ENCODE results near the gene PSAPL1.

DNA sequence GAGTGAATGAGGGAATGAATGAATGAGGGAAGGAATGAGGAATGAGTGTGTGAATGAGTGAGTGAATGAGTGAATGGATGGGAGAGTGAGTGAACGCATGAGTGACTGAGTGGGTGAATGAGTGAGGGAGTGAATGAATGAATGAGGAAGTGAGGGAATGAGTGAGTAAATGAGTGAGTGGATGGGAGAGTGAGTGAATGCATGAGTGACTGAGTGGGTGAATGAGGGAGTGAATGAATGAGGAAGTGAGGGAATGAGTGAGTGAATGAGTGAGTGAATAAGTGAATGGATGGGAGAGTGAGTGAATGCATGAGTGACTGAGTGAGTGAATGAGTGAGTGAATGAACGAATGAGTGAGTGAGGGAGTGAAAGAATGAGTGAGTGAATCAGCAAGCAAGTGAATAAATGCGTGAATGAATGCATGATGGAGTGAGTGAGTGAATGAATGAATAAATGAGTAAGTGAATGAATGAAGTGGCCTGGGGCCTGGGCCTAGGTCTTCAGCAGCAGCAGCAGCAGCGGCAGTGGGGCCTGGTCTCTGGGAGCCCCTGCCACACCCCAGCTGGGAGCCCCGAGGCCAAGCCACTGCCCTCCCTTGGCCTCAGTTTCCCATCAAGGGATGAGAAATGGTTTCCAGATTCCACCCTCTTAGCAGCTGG lies 16.2 kb upstream of the PSAPL1 start:
- no peak for TF ChIP-seq EZH2phosphoT487 (IDR thresholded peaks at IDR 0.05; ENCODE audit: borderline replicate concordance, low read length)
- TF ChIP-seq, protein P1, sequence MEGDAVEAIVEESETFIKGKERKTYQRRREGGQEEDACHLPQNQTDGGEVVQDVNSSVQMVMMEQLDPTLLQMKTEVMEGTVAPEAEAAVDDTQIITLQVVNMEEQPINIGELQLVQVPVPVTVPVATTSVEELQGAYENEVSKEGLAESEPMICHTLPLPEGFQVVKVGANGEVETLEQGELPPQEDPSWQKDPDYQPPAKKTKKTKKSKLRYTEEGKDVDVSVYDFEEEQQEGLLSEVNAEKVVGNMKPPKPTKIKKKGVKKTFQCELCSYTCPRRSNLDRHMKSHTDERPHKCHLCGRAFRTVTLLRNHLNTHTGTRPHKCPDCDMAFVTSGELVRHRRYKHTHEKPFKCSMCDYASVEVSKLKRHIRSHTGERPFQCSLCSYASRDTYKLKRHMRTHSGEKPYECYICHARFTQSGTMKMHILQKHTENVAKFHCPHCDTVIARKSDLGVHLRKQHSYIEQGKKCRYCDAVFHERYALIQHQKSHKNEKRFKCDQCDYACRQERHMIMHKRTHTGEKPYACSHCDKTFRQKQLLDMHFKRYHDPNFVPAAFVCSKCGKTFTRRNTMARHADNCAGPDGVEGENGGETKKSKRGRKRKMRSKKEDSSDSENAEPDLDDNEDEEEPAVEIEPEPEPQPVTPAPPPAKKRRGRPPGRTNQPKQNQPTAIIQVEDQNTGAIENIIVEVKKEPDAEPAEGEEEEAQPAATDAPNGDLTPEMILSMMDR (IDR thresholded peaks at IDR 0.05; ENCODE audit: low read depth, low read length, poor library complexity, severe bottlenecking): no peak
